K562 (cell line): Measurements from ENCODE around the gene SPRYD3.

Source experiments
- ESRRA ChIP-seq: fragments of 450-650 bp; IDR thresholded peaks from 2 replicates; pipeline ENCODE4 v1.6.1; 2014; ENCODE audit warnings: low read depth, mild to moderate bottlenecking, moderate library complexity, borderline replicate concordance
- ZNF318 ChIP-seq, 2 experiments: fragments of 450-650 bp; IDR thresholded peaks; 2 replicates each; pipeline ENCODE4 v1.6.1; 2016; ENCODE audit warnings: mild to moderate bottlenecking in 2 of 2, borderline replicate concordance in 1 of 2, low read depth in 1 of 2, moderate library complexity in 1 of 2

GRCh38 chr12:53062977-53063707 is 16.0 kb downstream of the SPRYD3 start:
- TF ChIP-seq ZNF318 (IDR thresholded peaks at IDR 0.05; ENCODE audit: borderline replicate concordance in 1 of 2, low read depth in 1 of 2) (no peak), ESRRA (no peak)
